Activated T-helper 1 cell treated with anti-CD3 and anti-CD28 coated beads, Interleukin-2, amount 50 U/mL, for 16 hours (primary cell): ENCODE data around the gene ULK4.
"Not testable (repeated sequence)": the region's sequence is repeated elsewhere in the genome, so short reads cannot be mapped to it uniquely, and the experiment has no call there.

Source experiments
- DNase-seq, 2 donors: peaks; one replicate each; pipeline ENCODE4 v3.0.0-alpha.2; 2020; ENCODE audit warnings: low read depth in 1 of 2, low spot score in 1 of 2

ULK4 gene

GRCh38 chr3:41581700-41582099 is 380.2 kb downstream of the ULK4 start:
- no peak for DNase-seq

GRCh38 chr3:41580274-41580959 is 381.5 kb downstream of the ULK4 start:
- DNase-seq, result no peak

- DNase-seq, result no peak
Observed at GRCh38 chr3:41579861-41580260, 382.0 kb downstream of the ULK4 start.

- DNase-seq, result no peak
Observed at GRCh38 chr3:41578798-41579197, 383.1 kb downstream of the ULK4 start.

GRCh38 chr3:41575724-41576123 is 386.2 kb downstream of the ULK4 start:
- no peak for DNase-seq

GRCh38 chr3:41574900-41575299 is 387.0 kb downstream of the ULK4 start:
- no peak for DNase-seq

- no peak for DNase-seq
Observed at GRCh38 chr3:41573591-41573990, 388.3 kb downstream of the ULK4 start.

- DNase-seq, result no peak
Observed at GRCh38 chr3:41572092-41572491, 389.8 kb downstream of the ULK4 start.

- DNase-seq, result no peak
Observed at GRCh38 chr3:41569632-41570305, 392.1 kb downstream of the ULK4 start.

- DNase-seq, result no peak
Observed at GRCh38 chr3:41565948-41566514, 395.9 kb downstream of the ULK4 start.

- DNase-seq, result no peak
Observed at GRCh38 chr3:41565003-41565402, 396.9 kb downstream of the ULK4 start.

- not testable (repeated sequence) for DNase-seq
Observed at GRCh38 chr3:41556245-41556644, 405.7 kb downstream of the ULK4 start.

GRCh38 chr3:41532976-41533375 is 428.9 kb downstream of the ULK4 start:
- DNase-seq, result no peak

GRCh38 chr3:41526995-41527573 is 434.8 kb downstream of the ULK4 start:
- DNase-seq, result no peak

GRCh38 chr3:41525303-41526064 is 436.4 kb downstream of the ULK4 start:
- no peak for DNase-seq

- no peak for DNase-seq
Observed at GRCh38 chr3:41523897-41524296, 438.0 kb downstream of the ULK4 start.

GRCh38 chr3:41522612-41523011 is 439.3 kb downstream of the ULK4 start:
- no peak for DNase-seq

GRCh38 chr3:41521010-41521655 is 440.8 kb downstream of the ULK4 start:
- no peak for DNase-seq

- no peak for DNase-seq
Observed at GRCh38 chr3:41519746-41520145, 442.2 kb downstream of the ULK4 start.

GRCh38 chr3:41518626-41519025 is 443.3 kb downstream of the ULK4 start:
- DNase-seq, result no peak
